ENCODE results near the gene TTC28.

DNA sequence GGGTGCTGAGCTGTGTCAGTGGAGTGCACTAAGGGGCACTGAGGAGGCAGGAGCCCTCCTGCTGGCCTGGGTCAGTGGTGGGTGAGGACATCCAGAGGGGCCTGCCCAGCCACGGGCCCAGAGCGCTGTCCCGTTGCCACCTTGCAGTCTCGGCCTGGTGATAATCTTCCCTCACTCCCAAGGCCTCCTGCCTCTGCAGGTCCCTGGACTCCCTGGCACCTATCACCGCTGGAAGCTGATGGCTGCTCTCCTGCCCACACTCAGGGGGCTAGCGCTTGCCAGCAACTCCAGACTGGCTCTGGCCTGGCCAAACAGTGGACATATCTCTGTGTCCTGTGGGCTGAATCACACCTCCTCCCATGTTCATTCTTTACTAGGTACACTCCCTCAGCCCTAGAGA is 674.1 kb downstream of the TTC28 start:
- no peak for TF ChIP-seq MAX (IDR thresholded peaks at IDR 0.05; ENCODE audit: low read depth, low read length)
- no peak for TF ChIP-seq CTCF (IDR thresholded peaks at IDR 0.05; ENCODE audit: low read depth, low read length)

All from NB4 (cell line).